ENCODE measurements around the gene SMYD1. TPM values are rescaled to one million over a fixed set of nuclear protein-coding genes. Genes with fewer than 3 reads are reported as not detected.

Gene SMYD1
- total RNA-seq, 3 donors from 2014 or later (not counting 1 experiment from before 2014, with no cell fraction given), result not detected

DNA sequence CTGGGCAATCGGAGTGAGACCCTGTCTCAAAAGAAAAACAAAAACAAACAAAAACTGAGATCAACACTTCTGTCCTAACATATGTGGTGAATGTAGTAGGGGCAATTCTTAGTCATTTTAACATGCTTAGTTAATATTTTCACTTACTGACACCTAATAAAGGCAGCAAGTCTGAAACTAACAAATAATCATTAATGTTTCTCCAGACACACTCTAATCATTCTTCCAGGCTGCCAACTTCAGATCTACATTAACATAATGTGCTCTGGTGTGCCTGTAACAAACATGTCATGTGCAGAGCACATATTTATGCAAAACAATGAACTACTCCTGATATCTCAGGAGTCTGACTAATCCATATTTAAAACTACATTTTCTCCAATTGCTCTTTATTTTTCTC, 18.0 kb upstream of the SMYD1 start:
- ATAC-seq (no peak), DNase-seq (no peak)
- no peak for TF ChIP-seq CTCF (IDR thresholded peaks at IDR 0.05)
- no peak overlapping the region for H3K27ac ChIP-seq (ENCODE audit: low read length)
- Mint-ChIP-seq H3K27me3 (ENCODE audit: low read depth in 2 of 2) (no peaks in the 10 kb centered on the region), H3K4me1 (peaks cover 32 to 40% of the 10 kb centered on the region in 2 donors), H3K9me3 (no peaks in the 10 kb centered on the region), H3K36me3 (no peaks in the 10 kb centered on the region), H3K4me3 (no peak overlapping the region), H3K27ac (peak overlapping the region in 1 of 2 donors; percentile 47)
- H3K4me1 ChIP-seq (ENCODE audit: control insufficient read depth, insufficient read depth, low read length), result peaks cover 7% of the 10 kb centered on the region
- H3K4me3 ChIP-seq (ENCODE audit: low read length), result no peak overlapping the region
- no peaks in the 10 kb centered on the region for H3K27me3 ChIP-seq (ENCODE audit: control insufficient read depth, insufficient read depth, low read length)
- no CpG with 5 or more reads among the region's 1 CpG for WGBS (ENCODE audit: insufficient coverage)
- intact Hi-C loops (cut with micrococcal nuclease), result no loop called here
- H3K9me3 ChIP-seq (ENCODE audit: control insufficient read depth, insufficient read depth, low read length), result no peaks in the 10 kb centered on the region
- peaks cover 2% of the 10 kb centered on the region for H3K36me3 ChIP-seq (ENCODE audit: control insufficient read depth, insufficient read depth, low read length)

GRCh38 chr2:88051792-88052191, 15.8 kb upstream of the SMYD1 start:
- H3K4me1 Mint-ChIP-seq, result peaks cover 41 to 49% of the 10 kb centered on the region in 2 donors
- H3K4me3 Mint-ChIP-seq, result no peak overlapping the region
- 91% methylated on average over 2 of the region's 2 CpGs for WGBS (ENCODE audit: insufficient coverage)
- H3K9me3 Mint-ChIP-seq, result no peaks in the 10 kb centered on the region
- no peaks in the 10 kb centered on the region for H3K9me3 ChIP-seq (ENCODE audit: control insufficient read depth, insufficient read depth, low read length)
- no peak overlapping the region for H3K27ac ChIP-seq (ENCODE audit: low read length)
- H3K4me1 ChIP-seq (ENCODE audit: control insufficient read depth, insufficient read depth, low read length), result peaks cover 16% of the 10 kb centered on the region
- H3K27me3 ChIP-seq (ENCODE audit: control insufficient read depth, insufficient read depth, low read length), result no peaks in the 10 kb centered on the region
- no peaks in the 10 kb centered on the region for H3K36me3 Mint-ChIP-seq
- intact Hi-C loops (cut with micrococcal nuclease), result no loop called here
- no peak for TF ChIP-seq CTCF (IDR thresholded peaks at IDR 0.05)
- no peaks in the 10 kb centered on the region for H3K27me3 Mint-ChIP-seq (ENCODE audit: low read depth in 2 of 2)
- H3K27ac Mint-ChIP-seq, result peak overlapping the region; percentile 90 to 99
- no peak for DNase-seq
- no peak overlapping the region for H3K4me3 ChIP-seq (ENCODE audit: low read length)
- H3K36me3 ChIP-seq (ENCODE audit: control insufficient read depth, insufficient read depth, low read length), result peaks cover 2% of the 10 kb centered on the region
- no peak for ATAC-seq

- peak overlapping the region; percentile 94 for H3K4me3 Mint-ChIP-seq
- Histone ChIP-seq H3K36me3 (ENCODE audit: control insufficient read depth, insufficient read depth, low read length) (peaks cover 2% of the 10 kb centered on the region), H3K9me3 (ENCODE audit: control insufficient read depth, insufficient read depth, low read length) (no peaks in the 10 kb centered on the region), H3K27ac (ENCODE audit: low read length) (peak overlapping the region; percentile 9), H3K4me3 (ENCODE audit: low read length) (no peak overlapping the region), H3K4me1 (ENCODE audit: control insufficient read depth, insufficient read depth, low read length) (peaks cover 16% of the 10 kb centered on the region), H3K27me3 (ENCODE audit: control insufficient read depth, insufficient read depth, low read length) (no peaks in the 10 kb centered on the region)
- TF ChIP-seq CTCF (IDR thresholded peaks at IDR 0.05), result no peak
- peak overlapping the region; percentile 90 to 99 for H3K27ac Mint-ChIP-seq
- H3K4me1 Mint-ChIP-seq, result peaks cover 41 to 49% of the 10 kb centered on the region in 2 donors
- intact Hi-C loops (cut with micrococcal nuclease), result no loop called here
- no peaks in the 10 kb centered on the region for H3K9me3 Mint-ChIP-seq
- 44% methylated on average over 1 of the region's 1 CpG for WGBS (ENCODE audit: insufficient coverage)
- DNase-seq (no peak), ATAC-seq (no peak)
- H3K27me3 Mint-ChIP-seq (ENCODE audit: low read depth in 2 of 2), result no peaks in the 10 kb centered on the region
- no peaks in the 10 kb centered on the region for H3K36me3 Mint-ChIP-seq
Measured at GRCh38 chr2:88053296-88053695, 14.3 kb upstream of the SMYD1 start.

All from natural killer cell (primary cell).